SK-N-MC (cell line): Measurements from ENCODE around the gene SNX2.

Experiments
- EZH2 ChIP-seq: fragments of 200-600 bp; sonication (generic); IDR thresholded peaks from one replicate; pipeline ENCODE4 v1.6.1; 2017; ENCODE audit warnings: antibody characterized with exemption
- POLR2AphosphoS5 ChIP-seq: IDR thresholded peaks from 2 replicates; pipeline ENCODE4 v1.6.1; 2012; ENCODE audit warnings: mild to moderate bottlenecking, low read depth, low read length, borderline replicate concordance

DNA sequence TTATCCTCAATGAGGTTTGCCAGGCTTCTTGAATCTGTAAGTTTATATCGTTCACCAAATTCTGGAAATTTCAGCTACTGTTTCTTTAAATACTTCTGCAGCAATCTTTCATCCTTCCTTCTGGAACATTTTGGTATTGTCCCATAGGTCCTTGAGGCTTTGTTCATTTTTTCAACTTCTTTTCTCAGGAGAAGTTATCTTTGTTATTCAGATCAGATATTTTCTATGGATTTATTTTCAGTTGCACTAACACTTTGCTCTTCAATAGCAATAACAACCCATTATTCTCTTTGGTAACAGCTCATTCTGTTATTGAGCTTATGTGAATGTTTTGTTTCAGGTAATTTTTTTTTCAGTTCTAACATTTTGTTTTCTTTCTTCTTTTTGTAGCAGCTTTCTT is 13.5 kb downstream of the SNX2 start:
- TF ChIP-seq POLR2AphosphoS5 (no peak), EZH2 (no peak)
